DMS53 treated with DMSO at 0.1 percent for 48 hours (cell line): ENCODE results near the gene ALOX12.
A peak's percentile ranks its signal among the peaks of the same experiment; 100 is the strongest.
"Not testable (repeated sequence)": the region's sequence is repeated elsewhere in the genome, so short reads cannot be mapped to it uniquely, and the experiment has no call there.

ENCODE experiments used
- DNase-seq: peaks from one replicate; lab custom pipeline; 2025; ENCODE audit not compliant: unreplicated experiment; lab: John Stamatoyannopoulos, UW

ALOX12 gene, protein sequence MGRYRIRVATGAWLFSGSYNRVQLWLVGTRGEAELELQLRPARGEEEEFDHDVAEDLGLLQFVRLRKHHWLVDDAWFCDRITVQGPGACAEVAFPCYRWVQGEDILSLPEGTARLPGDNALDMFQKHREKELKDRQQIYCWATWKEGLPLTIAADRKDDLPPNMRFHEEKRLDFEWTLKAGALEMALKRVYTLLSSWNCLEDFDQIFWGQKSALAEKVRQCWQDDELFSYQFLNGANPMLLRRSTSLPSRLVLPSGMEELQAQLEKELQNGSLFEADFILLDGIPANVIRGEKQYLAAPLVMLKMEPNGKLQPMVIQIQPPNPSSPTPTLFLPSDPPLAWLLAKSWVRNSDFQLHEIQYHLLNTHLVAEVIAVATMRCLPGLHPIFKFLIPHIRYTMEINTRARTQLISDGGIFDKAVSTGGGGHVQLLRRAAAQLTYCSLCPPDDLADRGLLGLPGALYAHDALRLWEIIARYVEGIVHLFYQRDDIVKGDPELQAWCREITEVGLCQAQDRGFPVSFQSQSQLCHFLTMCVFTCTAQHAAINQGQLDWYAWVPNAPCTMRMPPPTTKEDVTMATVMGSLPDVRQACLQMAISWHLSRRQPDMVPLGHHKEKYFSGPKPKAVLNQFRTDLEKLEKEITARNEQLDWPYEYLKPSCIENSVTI

GRCh38 chr17:6995500-6996255 is at the start of gene ALOX12:
TSS of gene ALOX12 (plus strand) at chr17:6996049. CDS start at chr17:6996118, 69 bp downstream.
- no peak for DNase-seq

- DNase-seq: no peak
These were observed 48.1 kb upstream of the ALOX12 start for GRCh38 chr17:6947745-6948144.

GRCh38 chr17:6948562-6948961 is 47.3 kb upstream of the ALOX12 start:
- DNase-seq: no peak

DNA sequence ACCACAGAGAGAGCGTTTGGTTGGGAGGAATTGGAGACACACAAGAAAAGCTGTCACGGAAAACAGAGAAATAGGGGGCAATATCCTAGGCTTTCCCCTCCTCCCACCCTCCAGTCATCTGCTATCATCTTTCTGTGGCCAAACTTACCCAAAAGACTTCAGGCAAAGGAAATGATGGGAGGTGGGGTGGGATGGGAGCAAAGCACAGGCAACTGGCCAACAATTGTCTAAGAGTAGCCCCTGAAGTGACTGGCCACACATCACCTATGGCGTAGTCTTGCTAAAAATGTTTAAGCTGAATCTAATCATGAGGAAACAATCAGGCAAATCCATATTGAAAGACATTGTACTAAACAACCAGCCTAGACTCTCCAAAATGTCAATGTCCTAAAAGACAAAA is 46.9 kb upstream of the ALOX12 start:
- DNase-seq: no peak

GRCh38 chr17:6950938-6951337 is 44.9 kb upstream of the ALOX12 start:
- DNase-seq: not testable (repeated sequence)

DNA sequence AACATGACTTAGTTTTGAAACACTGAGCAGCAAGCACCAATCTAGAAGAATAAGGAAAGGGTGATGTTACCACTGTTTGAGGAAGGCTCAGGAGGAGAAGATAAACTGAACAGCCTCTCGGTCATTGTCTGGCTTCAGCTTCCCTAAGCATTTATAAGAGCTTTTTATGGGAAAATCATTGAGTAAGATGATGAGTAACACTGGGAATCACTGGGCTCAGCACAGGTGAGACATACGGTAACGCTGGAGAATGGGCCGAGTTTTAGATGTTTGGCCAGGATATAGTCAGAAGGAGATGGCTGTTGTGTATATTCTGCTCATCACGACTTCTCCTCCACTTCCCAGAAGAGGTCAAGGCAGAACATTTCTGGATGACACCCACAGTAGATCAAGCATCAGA is 42.2 kb upstream of the ALOX12 start:
- no peak for DNase-seq

GRCh38 chr17:6959700-6960099 is 36.1 kb upstream of the ALOX12 start:
- DNase-seq: no peak

DNA sequence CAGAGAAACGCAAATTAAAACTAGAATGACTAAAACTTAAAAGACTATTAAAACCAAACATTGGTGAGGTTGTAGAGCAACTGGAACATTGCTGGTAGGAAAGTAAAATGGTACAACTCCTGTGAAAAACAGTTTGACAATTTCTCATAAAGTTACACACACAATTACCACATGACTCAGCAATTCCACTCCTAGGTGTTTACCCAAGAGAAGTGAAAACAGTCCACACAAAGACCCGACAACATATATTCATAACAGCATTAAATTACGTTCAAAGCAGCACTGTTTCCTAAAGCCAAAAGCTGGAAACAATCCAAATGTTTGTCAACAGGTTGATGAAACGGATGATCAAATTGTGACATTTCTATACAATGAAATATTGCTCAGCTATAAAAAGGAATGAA is 26.5 kb upstream of the ALOX12 start:
- DNase-seq: peak; percentile 26

DNA sequence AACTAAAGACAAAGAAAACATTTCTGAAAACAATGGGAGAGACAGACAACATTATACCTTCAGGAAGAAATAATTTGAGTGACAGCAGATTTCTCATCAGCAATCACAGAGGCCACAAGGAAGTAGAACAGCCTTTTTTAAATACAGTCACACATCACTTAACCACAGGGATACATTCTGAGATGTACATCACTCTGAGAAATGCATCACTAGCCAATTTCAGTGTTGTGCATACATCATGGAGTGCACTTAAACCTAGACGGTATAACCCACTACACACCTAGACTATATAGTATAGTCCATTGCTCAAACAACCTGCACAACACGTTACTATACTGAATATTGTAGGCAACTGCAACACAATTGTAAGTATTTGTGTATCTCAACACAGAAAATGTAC is 24.9 kb upstream of the ALOX12 start:
- no peak for DNase-seq

- not testable (repeated sequence) for DNase-seq
These were observed 16.4 kb upstream of the ALOX12 start for GRCh38 chr17:6979440-6979839.

- no peak for DNase-seq
These were observed 14.4 kb upstream of the ALOX12 start for GRCh38 chr17:6981426-6981825.

- no peak for DNase-seq
These were observed 10.6 kb upstream of the ALOX12 start for GRCh38 chr17:6985266-6985665.

DNA sequence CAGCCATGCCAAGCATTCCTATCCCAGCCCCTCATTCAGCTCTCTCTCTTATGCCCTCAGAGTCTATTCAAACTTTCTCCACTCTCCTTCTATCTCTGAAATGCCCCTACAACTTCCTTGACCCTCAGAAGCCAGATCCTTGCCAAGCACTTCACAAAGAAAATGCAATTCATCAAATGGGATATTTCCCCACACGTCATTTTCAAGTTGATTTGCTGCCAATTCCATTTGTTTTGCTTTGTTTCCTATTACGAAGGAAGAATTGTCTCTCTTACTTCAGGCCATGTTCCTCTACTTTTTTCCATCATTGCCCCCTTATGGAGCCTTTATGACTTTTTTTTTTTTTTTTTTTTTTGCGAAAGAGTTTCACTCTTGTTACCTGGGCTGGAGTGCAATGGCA is 9.2 kb upstream of the ALOX12 start:
- DNase-seq: no peak

DNA sequence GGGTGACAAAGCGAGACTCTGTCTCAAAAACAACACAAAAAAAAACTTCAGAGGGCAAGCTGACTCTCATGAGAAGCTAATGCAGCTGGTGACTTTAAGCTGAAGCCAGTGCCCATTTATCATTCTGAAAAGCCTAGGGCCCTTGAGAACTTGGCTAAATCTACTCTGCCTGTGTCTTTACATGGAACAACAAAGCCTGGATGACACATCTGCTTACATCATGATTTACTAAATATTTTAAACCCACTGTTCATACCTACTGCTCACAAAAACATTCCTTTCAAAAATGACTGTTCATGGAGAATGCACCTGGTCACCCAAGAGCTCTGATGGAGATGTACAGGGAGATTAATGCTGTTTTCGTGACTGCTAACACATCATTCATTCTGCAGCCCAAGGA is 6.1 kb upstream of the ALOX12 start:
- DNase-seq: no peak

GRCh38 chr17:6993613-6994056 is 2.2 kb upstream of the ALOX12 start:
- not testable (repeated sequence) for DNase-seq

GRCh38 chr17:6994118-6994598 is 1.7 kb upstream of the ALOX12 start:
- no peak for DNase-seq

DNA sequence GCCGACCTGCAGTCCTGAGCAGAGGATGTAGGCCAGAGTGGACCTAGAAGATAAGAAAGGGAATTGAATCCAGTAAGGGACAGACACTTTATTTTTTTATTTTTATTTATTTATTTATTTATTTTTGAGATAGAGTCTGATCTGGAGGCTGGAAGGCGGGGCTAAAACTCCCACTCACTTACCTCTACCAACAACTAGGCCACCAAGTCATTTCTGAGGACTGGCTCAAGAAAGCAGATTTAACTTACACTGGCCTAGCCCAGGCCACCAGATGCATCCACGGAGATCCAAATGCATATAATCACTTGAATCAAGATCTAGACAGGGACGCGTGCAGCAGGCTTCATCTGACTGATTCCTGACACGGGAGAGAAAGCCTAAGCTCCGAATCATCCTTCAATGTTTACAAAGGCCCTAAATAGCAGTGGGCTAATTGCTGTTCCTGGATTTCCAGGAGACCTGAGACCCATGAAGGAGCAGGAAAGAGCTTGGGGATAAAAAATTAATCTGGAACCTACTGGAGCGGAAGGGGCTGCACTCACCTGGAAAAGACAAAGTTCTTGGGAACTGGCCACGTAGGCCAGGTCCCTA is 1.1 kb upstream of the ALOX12 start:
- no peak for DNase-seq

- DNase-seq: no peak
These were observed 585 bp downstream of the ALOX12 start for GRCh38 chr17:6996256-6997011.

DNA sequence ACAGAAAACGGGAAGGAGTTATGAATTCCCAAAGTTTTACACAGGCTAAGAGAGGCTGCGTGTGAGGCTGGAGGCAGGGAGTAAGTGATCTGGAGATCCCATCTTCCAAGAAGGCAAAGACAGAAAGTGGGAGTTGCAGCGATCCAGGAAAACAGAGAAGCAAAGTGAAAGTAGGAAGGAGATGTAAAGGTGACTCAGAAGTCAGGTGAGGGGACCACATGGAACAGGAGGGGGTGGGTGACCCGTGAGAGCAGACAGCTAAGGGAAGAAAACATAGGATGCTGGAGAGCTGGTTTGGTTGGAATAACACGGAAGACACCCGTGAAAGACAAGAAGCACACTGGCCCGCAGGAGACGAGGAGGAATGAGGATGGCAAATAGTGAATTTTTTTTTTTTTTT is 1.3 kb downstream of the ALOX12 start:
- no peak for DNase-seq

DNA sequence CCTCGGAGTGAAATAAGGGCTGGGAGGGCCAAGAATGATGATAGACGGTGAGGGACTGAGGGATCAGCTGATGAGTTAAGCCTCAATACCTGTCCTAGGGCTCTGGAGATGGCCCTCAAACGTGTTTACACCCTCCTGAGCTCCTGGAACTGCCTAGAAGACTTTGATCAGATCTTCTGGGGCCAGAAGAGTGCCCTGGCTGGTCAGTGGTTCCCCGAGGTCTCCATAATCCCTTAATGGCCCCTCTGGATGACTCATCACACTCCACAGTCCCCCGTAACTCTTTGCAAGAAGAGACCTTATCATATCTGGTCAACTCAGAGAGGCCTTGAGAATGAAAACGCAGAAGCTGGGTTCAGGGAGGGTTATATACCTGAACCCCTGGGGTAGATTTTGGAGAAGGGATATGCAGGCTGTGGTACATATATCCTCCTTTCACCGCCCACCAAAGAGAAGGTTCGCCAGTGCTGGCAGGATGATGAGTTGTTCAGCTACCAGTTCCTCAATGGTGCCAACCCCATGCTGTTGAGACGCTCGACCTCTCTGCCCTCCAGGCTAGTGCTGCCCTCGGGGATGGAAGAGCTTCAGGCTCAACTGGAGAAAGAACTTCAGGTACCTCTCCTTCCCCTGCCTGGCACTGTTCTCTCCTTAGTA is 3.1 kb downstream of the ALOX12 start:
- no peak for DNase-seq
